Measurements from ENCODE around the gene HLA-B. TPM values are rescaled to one million over a fixed set of nuclear protein-coding genes. Genes with fewer than 3 reads are reported as not detected.

HLA-B gene
- total RNA-seq, 1 experiment from 2014 or later = 68.6 TPM

DNA sequence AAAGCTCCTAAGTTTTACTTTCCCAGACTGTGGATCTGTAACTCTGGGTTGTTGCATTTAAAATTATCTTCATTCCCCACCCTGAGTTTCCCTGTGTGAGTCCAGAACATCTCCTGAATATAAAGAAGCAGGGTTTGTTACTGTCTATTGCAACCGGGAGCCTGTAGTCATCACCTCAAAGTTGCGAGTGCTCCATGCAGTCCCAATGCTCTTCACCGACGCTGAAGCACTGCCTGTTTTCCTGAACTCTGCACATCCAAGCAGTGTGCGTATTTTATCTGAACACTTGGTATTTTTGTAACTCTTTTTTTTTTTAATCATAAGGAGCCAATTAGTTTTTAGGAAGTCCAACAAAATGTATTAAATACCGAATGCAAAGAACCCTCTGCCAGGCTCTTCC lies 907 bp upstream of the HLA-B start:
- H3K79me2 ChIP-seq (ENCODE audit: insufficient read depth, low read length) = no peaks in the 10 kb centered on the region
- H4K20me1 ChIP-seq (ENCODE audit: control insufficient read depth, insufficient read depth, insufficient read length) = no peaks in the 10 kb centered on the region
- no peak overlapping the region for H3K4me2 ChIP-seq (ENCODE audit: insufficient read depth, insufficient read length, low read length)
- H2BK5ac ChIP-seq (ENCODE audit: insufficient read length, low read length) = no peak overlapping the region
- H2AFZ ChIP-seq (ENCODE audit: low read length) = no peak overlapping the region
- Mint-ChIP-seq H3K9me3 (peaks cover 2 to 3% of the 10 kb centered on the region in 2 experiments; a peak in 4 of 5 replicates), H3K27ac (no peak overlapping the region), H3K27me3 (ENCODE audit: low read depth) (peaks cover 93% of the 10 kb centered on the region), H3K4me3 (peak overlapping the region in 1 of 2 experiments; percentile 87; a peak in 3 of 5 replicates), H3K4me1 (peaks cover 4 to 8% of the 10 kb centered on the region in 2 experiments), H3K36me3 (ENCODE audit: insufficient read depth in 1 of 3, low read depth in 3 of 3) (peaks cover 6 to 18% (median 12%) of the 10 kb centered on the region in 3 experiments)
- no peak for DNase-seq
- H3K9me3 ChIP-seq (ENCODE audit: control insufficient read depth, low read depth, low read length) = no peaks in the 10 kb centered on the region
- no peak overlapping the region for H4K8ac ChIP-seq (replicated peaks; ENCODE audit: insufficient read length, low read depth, low read length)
- H3K27ac ChIP-seq (ENCODE audit: insufficient read length, low read depth, low read length) = no peak overlapping the region
- no peak overlapping the region for H2AK5ac ChIP-seq (ENCODE audit: insufficient read length, low read length)
- no peak overlapping the region for H2BK15ac ChIP-seq (ENCODE audit: low read depth, low read length)
- no peak overlapping the region for H2BK20ac ChIP-seq (ENCODE audit: low read depth, low read length, poor library complexity, severe bottlenecking)
- no peak overlapping the region for H3K9ac ChIP-seq (ENCODE audit: extremely low read depth, insufficient read length, low read length)
- no peak overlapping the region for H4K5ac ChIP-seq (ENCODE audit: insufficient read length, low read depth, low read length)
- H3K18ac ChIP-seq (ENCODE audit: insufficient read length, low read depth, low read length) = no peak overlapping the region
- no peak overlapping the region for H2BK12ac ChIP-seq (ENCODE audit: insufficient read length, low read depth, low read length)
- no CpG with 5 or more reads among the region's 6 CpGs for WGBS (ENCODE audit: extremely low coverage, insufficient read length, low lambda C conversion rate)
- no peak overlapping the region for H2BK120ac ChIP-seq (ENCODE audit: low read depth, low read length, poor library complexity, severe bottlenecking)
- no peak overlapping the region for H3K4ac ChIP-seq (ENCODE audit: low read depth, low read length)
- H4K91ac ChIP-seq (ENCODE audit: insufficient read length, low read depth, low read length) = no peak overlapping the region
- no peak for TF ChIP-seq CTCF (conservative IDR thresholded peaks at IDR 0.05)
- no peak overlapping the region for H3T11ph ChIP-seq (ENCODE audit: low read length)
- no peaks in the 10 kb centered on the region for H3K4me1 ChIP-seq (ENCODE audit: insufficient read depth, low read length)
- H3K23ac ChIP-seq (ENCODE audit: insufficient read length, low read depth, low read length) = no peak overlapping the region
- H3K27me3 ChIP-seq (ENCODE audit: insufficient read depth, low read length) = peaks cover 3% of the 10 kb centered on the region; the same call in 1 of the 2 replicates
- H3K23me2 ChIP-seq (ENCODE audit: insufficient read length, low read depth, low read length, poor library complexity, severe bottlenecking) = no peaks in the 10 kb centered on the region
- H3K79me1 ChIP-seq (ENCODE audit: insufficient read depth, low read depth, low read length, poor library complexity, severe bottlenecking) = no peaks in the 10 kb centered on the region
- no peak overlapping the region for H3K56ac ChIP-seq (ENCODE audit: insufficient read length, low read depth, low read length)
- H3K14ac ChIP-seq (ENCODE audit: insufficient read depth, low read length) = no peak overlapping the region
